Measurements from ENCODE around the gene MICAL3.

DNA sequence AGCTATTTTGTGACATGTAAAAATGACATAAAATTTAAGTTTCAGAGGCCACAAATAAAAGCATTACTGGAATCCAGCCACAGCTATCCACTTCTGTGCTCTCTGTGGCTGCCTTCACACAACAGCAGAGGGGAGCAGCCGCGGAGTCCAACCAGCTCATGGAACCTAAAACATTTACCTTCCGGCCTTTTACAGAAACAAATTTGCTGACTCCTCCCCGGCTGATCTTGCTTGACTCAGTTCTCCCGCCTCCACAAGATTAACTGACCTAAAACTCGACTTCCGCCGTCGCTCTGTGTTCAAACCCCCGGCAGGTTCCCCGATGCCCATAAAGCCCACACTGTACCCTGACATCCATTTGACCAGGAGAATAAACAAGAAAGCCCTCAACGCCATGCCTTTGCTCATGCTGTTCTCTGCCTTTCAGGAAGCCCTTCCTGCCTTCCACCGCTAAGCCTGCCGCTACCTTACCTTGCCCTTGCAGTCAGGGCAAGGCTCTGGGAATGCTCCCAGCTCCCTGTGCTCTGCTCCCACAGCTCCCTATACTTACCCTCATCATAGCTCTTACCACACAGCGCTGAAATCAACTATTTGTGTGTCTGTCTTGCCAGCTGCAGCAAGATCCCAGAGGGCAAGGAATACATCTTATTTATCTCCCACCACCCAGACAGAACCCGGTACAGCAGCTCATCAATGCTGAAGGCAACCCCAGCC lies 35.4 kb downstream of the MICAL3 start:
- TF ChIP-seq, protein P1, sequence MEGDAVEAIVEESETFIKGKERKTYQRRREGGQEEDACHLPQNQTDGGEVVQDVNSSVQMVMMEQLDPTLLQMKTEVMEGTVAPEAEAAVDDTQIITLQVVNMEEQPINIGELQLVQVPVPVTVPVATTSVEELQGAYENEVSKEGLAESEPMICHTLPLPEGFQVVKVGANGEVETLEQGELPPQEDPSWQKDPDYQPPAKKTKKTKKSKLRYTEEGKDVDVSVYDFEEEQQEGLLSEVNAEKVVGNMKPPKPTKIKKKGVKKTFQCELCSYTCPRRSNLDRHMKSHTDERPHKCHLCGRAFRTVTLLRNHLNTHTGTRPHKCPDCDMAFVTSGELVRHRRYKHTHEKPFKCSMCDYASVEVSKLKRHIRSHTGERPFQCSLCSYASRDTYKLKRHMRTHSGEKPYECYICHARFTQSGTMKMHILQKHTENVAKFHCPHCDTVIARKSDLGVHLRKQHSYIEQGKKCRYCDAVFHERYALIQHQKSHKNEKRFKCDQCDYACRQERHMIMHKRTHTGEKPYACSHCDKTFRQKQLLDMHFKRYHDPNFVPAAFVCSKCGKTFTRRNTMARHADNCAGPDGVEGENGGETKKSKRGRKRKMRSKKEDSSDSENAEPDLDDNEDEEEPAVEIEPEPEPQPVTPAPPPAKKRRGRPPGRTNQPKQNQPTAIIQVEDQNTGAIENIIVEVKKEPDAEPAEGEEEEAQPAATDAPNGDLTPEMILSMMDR (IDR thresholded peaks at IDR 0.05): no peak
- no peak for TF ChIP-seq ZFX (IDR thresholded peaks at IDR 0.05; ENCODE audit: borderline replicate concordance)
